Astrocyte (in vitro differentiated cells and primary cell): ENCODE measurements around the gene PLAGL2.

Source experiments
- EZH2 ChIP-seq: IDR thresholded peaks from 2 replicates; pipeline ENCODE4 v1.6.1; 2012; ENCODE audit warnings: mild to moderate bottlenecking, low read length, inconsistent platforms; ENCODE audit not compliant: insufficient read depth
- TF ChIP-seq, protein P1 (sequence below): IDR thresholded peaks from 2 replicates; pipeline ENCODE4 v1.5.1; 2011; ENCODE audit warnings: low read depth, mild to moderate bottlenecking, inconsistent platforms, low read length, moderate library complexity; ENCODE audit not compliant: insufficient read depth

DNA sequence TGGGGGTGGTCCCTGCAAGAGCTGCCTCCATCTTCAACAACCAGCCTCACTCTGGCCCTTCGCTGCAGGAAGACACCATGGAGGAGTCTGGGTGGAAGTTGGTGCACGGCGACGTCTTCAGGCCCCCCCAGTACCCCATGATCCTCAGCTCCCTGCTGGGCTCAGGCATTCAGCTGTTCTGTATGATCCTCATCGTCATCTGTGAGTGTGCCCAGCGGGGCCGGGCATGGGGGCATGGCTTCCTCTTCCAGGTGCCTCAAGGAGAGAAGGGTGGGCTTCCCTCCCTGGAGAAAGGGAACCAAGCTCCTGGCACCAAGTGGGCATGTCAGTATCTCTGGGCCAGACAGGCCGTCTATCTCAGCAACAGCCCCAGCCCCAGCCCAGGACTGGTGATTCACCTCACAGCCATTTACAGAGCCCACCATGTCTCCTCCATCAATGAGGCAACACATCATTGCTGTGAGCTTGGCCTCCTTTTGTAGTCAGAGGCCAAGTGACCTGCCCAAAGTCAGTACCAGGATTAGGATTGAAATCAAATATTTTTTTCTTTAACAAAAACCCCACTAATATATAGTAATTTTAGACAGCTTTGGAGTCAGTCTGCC is 57.9 kb downstream of the PLAGL2 start:
- TF ChIP-seq, protein P1, sequence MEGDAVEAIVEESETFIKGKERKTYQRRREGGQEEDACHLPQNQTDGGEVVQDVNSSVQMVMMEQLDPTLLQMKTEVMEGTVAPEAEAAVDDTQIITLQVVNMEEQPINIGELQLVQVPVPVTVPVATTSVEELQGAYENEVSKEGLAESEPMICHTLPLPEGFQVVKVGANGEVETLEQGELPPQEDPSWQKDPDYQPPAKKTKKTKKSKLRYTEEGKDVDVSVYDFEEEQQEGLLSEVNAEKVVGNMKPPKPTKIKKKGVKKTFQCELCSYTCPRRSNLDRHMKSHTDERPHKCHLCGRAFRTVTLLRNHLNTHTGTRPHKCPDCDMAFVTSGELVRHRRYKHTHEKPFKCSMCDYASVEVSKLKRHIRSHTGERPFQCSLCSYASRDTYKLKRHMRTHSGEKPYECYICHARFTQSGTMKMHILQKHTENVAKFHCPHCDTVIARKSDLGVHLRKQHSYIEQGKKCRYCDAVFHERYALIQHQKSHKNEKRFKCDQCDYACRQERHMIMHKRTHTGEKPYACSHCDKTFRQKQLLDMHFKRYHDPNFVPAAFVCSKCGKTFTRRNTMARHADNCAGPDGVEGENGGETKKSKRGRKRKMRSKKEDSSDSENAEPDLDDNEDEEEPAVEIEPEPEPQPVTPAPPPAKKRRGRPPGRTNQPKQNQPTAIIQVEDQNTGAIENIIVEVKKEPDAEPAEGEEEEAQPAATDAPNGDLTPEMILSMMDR: no peak
- TF ChIP-seq EZH2: no peak
